Lower leg skin (tissue), 3 donors: Measurements from ENCODE around the gene NOC4L.

Experiments used
- CTCF ChIP-seq, 3 donors: fragments of 450-650 bp; IDR thresholded peaks; one replicate each; pipeline ENCODE4 v1.5.1; 2016; ENCODE audit warnings: antibody characterized with exemption in 3 of 3, mild to moderate bottlenecking in 3 of 3, moderate library complexity in 2 of 3
- POLR2A ChIP-seq, 2 donors: fragments of 450-650 bp; IDR thresholded peaks; one replicate each; pipeline ENCODE4 v1.6.1; 2016 to 2017; ENCODE audit warnings: antibody characterized with exemption in 2 of 2, mild to moderate bottlenecking in 1 of 2, moderate library complexity in 1 of 2

DNA sequence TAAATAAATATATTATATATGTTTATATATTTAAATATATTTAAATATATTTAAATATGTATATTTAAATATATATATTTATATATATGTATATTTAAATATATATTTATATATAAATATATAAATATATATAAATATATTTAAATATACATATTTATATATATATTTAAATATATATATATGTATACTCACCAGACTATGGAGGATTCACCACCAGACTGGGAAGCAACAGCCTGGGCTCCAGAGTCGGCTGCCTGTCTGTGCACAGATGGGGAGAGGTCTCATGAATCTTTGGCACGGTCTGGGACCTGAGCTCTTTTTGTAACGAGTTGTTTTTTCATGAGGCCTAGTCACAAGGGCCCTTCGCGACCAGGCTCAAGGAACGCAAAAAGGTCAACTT lies 21.3 kb downstream of the NOC4L start:
- TF ChIP-seq CTCF (IDR thresholded peaks at IDR 0.05) (no peak), POLR2A (IDR thresholded peaks at IDR 0.05) (no peak)
